ENCODE results near the gene TRAF3IP1. TPM values are rescaled to one million over a fixed set of nuclear protein-coding genes. Genes with fewer than 3 reads are reported as not detected.
A peak's percentile ranks its signal among the peaks of the same experiment; 100 is the strongest.

Gene TRAF3IP1
- polyA plus RNA-seq, 3 donors, result 1.2 to 1.5 (median 1.5) TPM

GRCh38 chr2:238344517-238344916 lies 24.2 kb downstream of the TRAF3IP1 start:
- 78% methylated on average over 8 of the region's 10 CpGs for WGBS (ENCODE audit: insufficient coverage)
- Histone ChIP-seq H3K36me3 (replicated peaks in 1 of 2; ENCODE audit: control insufficient read depth in 1 of 2, insufficient read depth in 2 of 2, low read length in 2 of 2) (peaks cover 6 to 16% of the 10 kb centered on the region in 2 donors), H3K9me3 (replicated peaks in 1 of 2; ENCODE audit: control insufficient read depth in 1 of 2, insufficient read depth in 1 of 2, low read length in 2 of 2) (no peaks in the 10 kb centered on the region), H3K27me3 (ENCODE audit: control insufficient read depth in 2 of 2, insufficient read depth in 2 of 2, low read length in 2 of 2) (no peaks in the 10 kb centered on the region), H3K9ac (ENCODE audit: insufficient read depth, low read length, poor library complexity, severe bottlenecking) (no peak overlapping the region), H2AFZ (ENCODE audit: insufficient read depth, low read depth, low read length, poor library complexity, severe bottlenecking) (no peak overlapping the region), H3K4me1 (ENCODE audit: control insufficient read depth in 1 of 2, insufficient read depth in 2 of 2, low read length in 2 of 2) (no peaks in the 10 kb centered on the region), H4K20me1 (ENCODE audit: insufficient read depth, low read length) (no peaks in the 10 kb centered on the region), H3K27ac (ENCODE audit: low read depth in 1 of 2, low read length in 2 of 2) (no peak overlapping the region), H3K79me2 (ENCODE audit: insufficient read depth, low read length) (no peaks in the 10 kb centered on the region), H3K4me3 (replicated peaks in 1 of 3; ENCODE audit: low read depth in 2 of 3, low read length in 3 of 3) (no peak overlapping the region), H3K4me2 (replicated peaks; ENCODE audit: extremely low read depth, low read length, poor library complexity, severe bottlenecking) (no peak overlapping the region)
- no peak for DNase-seq
- intact Hi-C loops (cut with micrococcal nuclease), result no loop called here
- no peaks in the 10 kb centered on the region for H3K4me1 Mint-ChIP-seq
- H3K27me3 Mint-ChIP-seq (ENCODE audit: low read depth in 3 of 3), result no peaks in the 10 kb centered on the region
- TF ChIP-seq, protein P1, sequence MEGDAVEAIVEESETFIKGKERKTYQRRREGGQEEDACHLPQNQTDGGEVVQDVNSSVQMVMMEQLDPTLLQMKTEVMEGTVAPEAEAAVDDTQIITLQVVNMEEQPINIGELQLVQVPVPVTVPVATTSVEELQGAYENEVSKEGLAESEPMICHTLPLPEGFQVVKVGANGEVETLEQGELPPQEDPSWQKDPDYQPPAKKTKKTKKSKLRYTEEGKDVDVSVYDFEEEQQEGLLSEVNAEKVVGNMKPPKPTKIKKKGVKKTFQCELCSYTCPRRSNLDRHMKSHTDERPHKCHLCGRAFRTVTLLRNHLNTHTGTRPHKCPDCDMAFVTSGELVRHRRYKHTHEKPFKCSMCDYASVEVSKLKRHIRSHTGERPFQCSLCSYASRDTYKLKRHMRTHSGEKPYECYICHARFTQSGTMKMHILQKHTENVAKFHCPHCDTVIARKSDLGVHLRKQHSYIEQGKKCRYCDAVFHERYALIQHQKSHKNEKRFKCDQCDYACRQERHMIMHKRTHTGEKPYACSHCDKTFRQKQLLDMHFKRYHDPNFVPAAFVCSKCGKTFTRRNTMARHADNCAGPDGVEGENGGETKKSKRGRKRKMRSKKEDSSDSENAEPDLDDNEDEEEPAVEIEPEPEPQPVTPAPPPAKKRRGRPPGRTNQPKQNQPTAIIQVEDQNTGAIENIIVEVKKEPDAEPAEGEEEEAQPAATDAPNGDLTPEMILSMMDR (IDR thresholded peaks at IDR 0.05), result no peak
- H3K4me3 Mint-ChIP-seq, result no peak overlapping the region
- H3K9me3 Mint-ChIP-seq, result peaks cover 0 to 1% (median 0%) of the 10 kb centered on the region in 7 donors
- H3K36me3 Mint-ChIP-seq, result peaks cover 15 to 18% of the 10 kb centered on the region in 2 donors
- H3K27ac Mint-ChIP-seq, result peak overlapping the region in 1 of 7 donors; percentile 46

DNA sequence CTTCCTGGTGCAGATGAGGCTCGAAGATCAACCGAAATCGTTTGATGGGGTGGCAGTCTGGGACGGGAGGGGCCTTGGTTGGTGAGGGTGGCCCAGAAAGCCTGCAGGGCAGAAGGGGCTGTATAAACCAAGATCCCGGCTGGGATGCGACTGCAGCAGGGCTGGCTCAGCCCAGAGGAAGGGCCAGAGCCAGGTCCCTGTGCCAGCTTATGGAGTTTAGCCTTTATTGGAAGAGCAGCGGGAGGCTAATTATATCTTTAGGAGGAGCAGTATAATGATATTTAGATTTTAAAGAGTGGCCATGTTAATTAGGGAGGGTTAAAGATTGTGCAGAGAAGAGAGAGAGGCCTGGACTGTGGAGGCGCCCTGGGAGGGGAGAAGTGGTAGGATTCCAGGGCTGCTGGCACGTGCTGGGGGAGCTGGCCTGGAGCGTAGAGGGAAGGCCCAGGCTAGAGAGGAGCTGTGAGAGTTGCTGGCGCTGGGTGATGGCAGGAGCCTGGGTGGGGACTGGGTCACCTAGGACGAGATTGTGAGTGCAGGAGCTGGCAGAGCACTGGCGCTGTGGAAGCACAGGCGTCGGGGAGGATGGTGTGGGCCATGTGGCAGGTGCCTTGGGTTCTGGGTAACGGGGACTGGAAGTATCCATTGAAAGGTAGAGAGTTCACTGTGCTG lies 25.1 kb downstream of the TRAF3IP1 start:
- intact Hi-C loops (cut with micrococcal nuclease), result no loop called here
- no peaks in the 10 kb centered on the region for H3K27me3 Mint-ChIP-seq (ENCODE audit: low read depth in 3 of 3)
- H2AFZ ChIP-seq (ENCODE audit: insufficient read depth, low read depth, low read length, poor library complexity, severe bottlenecking), result no peak overlapping the region
- H3K9me3 Mint-ChIP-seq, result peaks cover 0 to 1% (median 0%) of the 10 kb centered on the region in 7 donors
- no peak for DNase-seq
- WGBS (ENCODE audit: insufficient coverage), result 97% methylated on average over 16 of the region's 16 CpGs
- H3K79me2 ChIP-seq (ENCODE audit: insufficient read depth, low read length), result no peaks in the 10 kb centered on the region
- no peak overlapping the region for H3K4me3 Mint-ChIP-seq
- H3K9ac ChIP-seq (ENCODE audit: insufficient read depth, low read length, poor library complexity, severe bottlenecking), result no peak overlapping the region
- H3K4me1 ChIP-seq (ENCODE audit: control insufficient read depth in 1 of 2, insufficient read depth in 2 of 2, low read length in 2 of 2), result no peaks in the 10 kb centered on the region
- H3K27ac ChIP-seq (ENCODE audit: low read depth in 1 of 2, low read length in 2 of 2), result no peak overlapping the region
- H3K4me1 Mint-ChIP-seq, result no peaks in the 10 kb centered on the region
- H3K36me3 ChIP-seq (replicated peaks in 1 of 2; ENCODE audit: control insufficient read depth in 1 of 2, insufficient read depth in 2 of 2, low read length in 2 of 2), result peaks cover 6 to 16% of the 10 kb centered on the region in 2 donors
- H3K4me2 ChIP-seq (replicated peaks; ENCODE audit: extremely low read depth, low read length, poor library complexity, severe bottlenecking), result no peak overlapping the region
- no peaks in the 10 kb centered on the region for H3K9me3 ChIP-seq (replicated peaks in 1 of 2; ENCODE audit: control insufficient read depth in 1 of 2, insufficient read depth in 1 of 2, low read length in 2 of 2)
- TF ChIP-seq, protein P1 (IDR thresholded peaks at IDR 0.05), result no peak
- H3K27ac Mint-ChIP-seq, result peak overlapping the region in 1 of 7 donors; percentile 35
- no peak overlapping the region for H3K4me3 ChIP-seq (replicated peaks in 1 of 3; ENCODE audit: low read depth in 2 of 3, low read length in 3 of 3)
- peaks cover 15 to 17% of the 10 kb centered on the region in 2 donors for H3K36me3 Mint-ChIP-seq
- H4K20me1 ChIP-seq (ENCODE audit: insufficient read depth, low read length), result no peaks in the 10 kb centered on the region
- no peaks in the 10 kb centered on the region for H3K27me3 ChIP-seq (ENCODE audit: control insufficient read depth in 2 of 2, insufficient read depth in 2 of 2, low read length in 2 of 2)

All from CD14-positive monocyte (primary cell).